NCI-H2227 treated with DMSO at 0.1 percent for 48 hours (cell line): ENCODE results near the gene DNMT3A.
A peak's percentile ranks its signal among the peaks of the same experiment; 100 is the strongest.

Experiments
- DNase-seq: peaks from one replicate; lab custom pipeline; 2025; lab: John Stamatoyannopoulos, UW

The DNMT3A gene

GRCh38 chr2:25202275-25202674 is 139.4 kb downstream of the DNMT3A start:
- DNase-seq: no peak

- DNase-seq: no peak
Observed at GRCh38 chr2:25201794-25202193, 139.9 kb downstream of the DNMT3A start.

GRCh38 chr2:25201265-25201664 is 140.5 kb downstream of the DNMT3A start:
- no peak for DNase-seq

- DNase-seq: no peak
Observed at GRCh38 chr2:25198576-25198975, 143.1 kb downstream of the DNMT3A start.

GRCh38 chr2:25198209-25198525 is 143.6 kb downstream of the DNMT3A start:
- no peak for DNase-seq

GRCh38 chr2:25197336-25198208 is 144.2 kb downstream of the DNMT3A start:
- no peak for DNase-seq

GRCh38 chr2:25194576-25195122 is 147.1 kb downstream of the DNMT3A start:
- no peak for DNase-seq

- DNase-seq: peak; percentile 57
Observed at GRCh38 chr2:25190536-25190935, 151.2 kb downstream of the DNMT3A start.

GRCh38 chr2:25188405-25188804 is 153.3 kb downstream of the DNMT3A start:
- no peak for DNase-seq

GRCh38 chr2:25187729-25188350 is 153.9 kb downstream of the DNMT3A start:
- DNase-seq: peak; percentile 47

GRCh38 chr2:25184254-25184653 is 157.5 kb downstream of the DNMT3A start:
- no peak for DNase-seq

GRCh38 chr2:25178976-25179375 is 162.7 kb downstream of the DNMT3A start:
- no peak for DNase-seq
